Thymus (tissue), 11 donors: ENCODE data around the gene DCUN1D3. TPM values are rescaled to one million over a fixed set of nuclear protein-coding genes. Genes with fewer than 3 reads are reported as not detected.
"Not testable (repeated sequence)": the region's sequence is repeated elsewhere in the genome, so short reads cannot be mapped to it uniquely, and the experiment has no call there.

Experiments
- DNase-seq, 9 donors: peaks; one replicate each; pipeline ENCODE4 v3.0.0-alpha.2; 2013; ENCODE audit warnings: low spot score in 9 of 9, low read depth in 6 of 9, missing footprints in 1 of 9
- H3K27ac ChIP-seq, 2 donors: one replicate each; pipeline ENCODE4 v1.5.1; 2013; ENCODE audit warnings: control low read depth in 1 of 2, low read depth in 1 of 2, low read length in 1 of 2, mild to moderate bottlenecking in 1 of 2, moderate library complexity in 1 of 2
- H3K27me3 ChIP-seq, 2 donors: one replicate each; pipeline ENCODE4 v1.5.1; 2013; ENCODE audit warnings: low read length in 1 of 2; ENCODE audit not compliant: control insufficient read depth in 2 of 2, insufficient read depth in 1 of 2
- H3K36me3 ChIP-seq, 2 donors: one replicate each; pipeline ENCODE4 v1.5.1; 2013; ENCODE audit warnings: low read length in 1 of 2, mild to moderate bottlenecking in 1 of 2, moderate library complexity in 1 of 2; ENCODE audit not compliant: control insufficient read depth in 2 of 2, insufficient read depth in 2 of 2
- H3K4me1 ChIP-seq, 2 donors: one replicate each; pipeline ENCODE4 v1.5.1; 2013; ENCODE audit warnings: low read length in 2 of 2; ENCODE audit not compliant: control insufficient read depth in 2 of 2, insufficient read depth in 2 of 2
- H3K4me3 ChIP-seq, 2 donors: one replicate each; pipeline ENCODE4 v1.5.1; 2013; ENCODE audit warnings: low read length in 2 of 2, control low read depth in 1 of 2, mild to moderate bottlenecking in 1 of 2
- H3K9me3 ChIP-seq, 2 donors: one replicate each; pipeline ENCODE4 v1.5.1; 2013; ENCODE audit warnings: low read length in 1 of 2, mild to moderate bottlenecking in 1 of 2; ENCODE audit not compliant: control insufficient read depth in 2 of 2, insufficient read depth in 1 of 2
- WGBS: extraction: QIAGEN DNeasy Blood & Tissue Kit; methylation state at CpG from one replicate; pipeline ENCODE4 v1.1.7; 2013; 5-methylcytosine and 5-hydroxymethylcytosine counted together
- polyA plus RNA-seq: library from polyadenylated mRNA; stranded (reverse); fragments of 200-250 nt; gene quantifications from one replicate; pipeline ENCODE4 v1.2.3, GENCODE V29; 2013
- total RNA-seq: library from RNA; stranded (reverse); fragments of 120-200 nt; gene quantifications from one replicate; pipeline ENCODE4 v1.2.4, GENCODE V29; 2013
- donor health status: healthy.

The DCUN1D3 gene
- total and polyA plus RNA-seq, 2 donors: 3.4 to 3.9 TPM

DNA sequence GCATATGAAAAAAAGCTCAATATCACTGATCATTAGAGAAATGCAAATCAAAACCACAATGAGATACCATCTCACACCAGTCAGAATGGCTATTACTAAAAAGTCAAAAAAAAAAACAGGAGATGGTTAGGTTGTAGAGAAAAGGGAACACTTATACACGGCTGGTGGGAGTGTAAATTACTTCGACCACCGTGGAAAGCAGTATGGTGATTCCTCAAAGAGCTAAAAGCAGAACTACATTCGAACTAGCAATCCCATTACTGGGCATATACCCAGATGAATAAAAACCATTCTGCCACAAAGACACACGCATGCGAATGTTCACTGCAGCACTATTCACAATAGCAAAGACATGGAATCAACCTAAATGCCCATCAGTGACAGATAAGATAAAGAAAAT lies 35.8 kb downstream of the DCUN1D3 start:
- H3K4me1 ChIP-seq, H3K4me3 ChIP-seq, H3K27ac ChIP-seq, DNase-seq, H3K9me3 ChIP-seq, H3K27me3 ChIP-seq: not testable (repeated sequence)
- peaks cover 7 to 20% of the 10 kb centered on the region in 2 donors for H3K36me3 ChIP-seq
- WGBS: 94% methylated on average over 6 of the region's 6 CpGs

DNA sequence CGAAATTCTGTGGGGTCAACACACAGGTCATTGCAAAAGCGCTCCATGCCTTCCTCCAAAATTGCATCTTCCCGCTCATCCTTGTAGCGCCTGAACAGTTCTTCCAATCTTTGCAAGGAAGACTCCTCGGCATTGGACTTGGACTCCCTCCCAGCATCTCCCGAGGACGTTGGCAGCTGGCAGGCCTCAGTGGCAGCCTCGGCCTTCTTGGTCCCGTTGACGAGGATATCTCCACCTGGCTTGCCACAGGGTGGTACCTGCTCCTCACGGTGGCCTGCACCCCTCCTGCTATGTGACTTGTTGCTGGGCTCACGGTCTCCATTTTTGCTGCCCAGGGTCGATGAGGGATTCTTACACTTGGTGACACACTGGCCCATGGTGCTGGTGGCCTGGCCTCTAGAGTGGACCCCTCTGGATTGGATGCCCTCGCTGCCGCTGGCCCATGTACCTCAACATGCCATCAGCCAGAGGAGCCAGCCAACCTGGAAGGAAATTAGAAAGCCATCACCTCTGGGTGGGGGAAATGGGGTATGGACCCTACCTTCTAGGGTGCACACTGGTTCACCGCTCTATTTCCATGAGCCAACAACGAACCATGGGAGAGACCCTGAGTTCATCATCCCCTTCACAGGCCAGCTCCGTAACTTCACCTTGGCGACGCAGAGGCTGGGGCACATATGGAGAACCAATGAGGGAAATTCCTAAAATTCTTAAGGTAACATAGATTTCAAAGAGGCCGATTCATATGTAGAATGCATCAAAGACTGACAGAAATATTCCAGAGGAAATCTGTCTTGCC lies 37.8 kb downstream of the DCUN1D3 start:
- H3K4me3 ChIP-seq: no peak overlapping the region
- no peaks in the 10 kb centered on the region for H3K27me3 ChIP-seq
- H3K4me1 ChIP-seq: no peaks in the 10 kb centered on the region
- H3K9me3 ChIP-seq: no peaks in the 10 kb centered on the region
- WGBS: 98% methylated on average over 21 of the region's 21 CpGs
- DNase-seq: no peak
- H3K27ac ChIP-seq: no peak overlapping the region
- peaks cover 7 to 20% of the 10 kb centered on the region in 2 donors for H3K36me3 ChIP-seq

DNA sequence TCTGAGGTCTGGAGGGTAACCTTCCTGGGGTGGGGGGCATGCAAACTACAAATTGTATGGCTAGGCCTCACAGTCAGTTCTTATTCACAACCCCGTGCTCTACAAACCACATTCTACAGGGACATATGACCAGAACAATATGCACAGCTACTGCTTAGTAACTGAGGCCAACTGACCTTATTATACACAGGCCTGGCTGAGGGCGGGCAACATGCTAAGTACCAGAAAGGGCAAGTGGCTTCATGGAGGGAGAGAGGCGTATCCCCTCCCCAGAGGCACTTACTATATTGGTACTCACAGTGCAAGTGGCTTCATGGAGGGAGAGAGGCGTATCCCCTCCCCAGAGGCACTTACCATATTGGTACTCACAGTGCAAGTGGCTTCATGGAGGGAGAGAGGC lies 39.2 kb downstream of the DCUN1D3 start:
- H3K4me1 ChIP-seq, H3K27me3 ChIP-seq, H3K27ac ChIP-seq, H3K9me3 ChIP-seq, H3K4me3 ChIP-seq, DNase-seq: not testable (repeated sequence)
- peaks cover 7 to 20% of the 10 kb centered on the region in 2 donors for H3K36me3 ChIP-seq
- 97% methylated on average over 4 of the region's 4 CpGs for WGBS

DNA sequence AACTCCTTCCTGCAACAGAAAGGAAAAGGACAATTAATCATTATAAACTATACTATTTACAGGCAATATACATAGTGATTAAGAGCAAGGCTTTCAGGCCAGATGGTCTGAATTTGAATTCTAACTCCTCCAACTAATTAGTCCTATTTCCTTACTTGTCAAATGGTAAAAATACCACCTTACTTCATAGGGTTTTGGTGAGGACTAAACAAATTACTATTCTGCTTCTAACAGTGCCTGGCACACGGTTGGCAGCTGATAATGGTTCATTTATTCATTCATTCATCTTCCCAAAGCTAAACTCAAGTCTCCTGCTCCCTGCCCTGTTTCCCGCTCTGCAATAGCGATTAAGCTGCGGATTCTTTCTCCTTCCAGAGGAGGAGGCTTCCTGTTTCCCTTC lies 39.8 kb downstream of the DCUN1D3 start:
- Histone ChIP-seq H3K27me3 (no peaks in the 10 kb centered on the region), H3K4me3 (no peak overlapping the region), H3K9me3 (no peaks in the 10 kb centered on the region), H3K4me1 (no peaks in the 10 kb centered on the region), H3K36me3 (peaks cover 7 to 20% of the 10 kb centered on the region in 2 donors), H3K27ac (no peak overlapping the region)
- 98% methylated on average over 4 of the region's 4 CpGs for WGBS
- DNase-seq: no peak

DNA sequence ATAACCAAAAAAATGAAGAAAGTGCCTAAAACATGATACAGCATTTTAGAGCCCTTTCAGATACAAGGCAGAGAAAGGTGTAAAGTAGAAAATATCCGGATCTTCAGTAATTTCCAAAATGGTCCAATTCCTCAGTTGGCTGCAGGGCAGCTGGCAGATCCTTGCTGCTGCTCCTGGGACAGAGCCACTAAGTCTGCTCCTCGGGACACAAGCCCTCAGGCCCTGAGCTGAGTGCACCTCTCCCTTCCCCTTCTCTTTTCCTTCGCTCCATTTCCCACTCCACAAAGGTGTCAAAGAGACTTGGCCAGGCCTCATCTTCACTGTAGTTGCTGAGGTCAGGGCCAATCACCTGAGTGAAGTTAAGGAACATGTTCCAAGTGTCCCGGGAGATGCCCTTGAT lies 40.5 kb downstream of the DCUN1D3 start:
- no peak overlapping the region for H3K4me3 ChIP-seq
- H3K36me3 ChIP-seq: peaks cover 7 to 20% of the 10 kb centered on the region in 2 donors
- 94% methylated on average over 4 of the region's 4 CpGs for WGBS
- H3K27me3 ChIP-seq: no peaks in the 10 kb centered on the region
- H3K9me3 ChIP-seq: no peaks in the 10 kb centered on the region
- DNase-seq: no peak
- no peaks in the 10 kb centered on the region for H3K4me1 ChIP-seq
- no peak overlapping the region for H3K27ac ChIP-seq

DNA sequence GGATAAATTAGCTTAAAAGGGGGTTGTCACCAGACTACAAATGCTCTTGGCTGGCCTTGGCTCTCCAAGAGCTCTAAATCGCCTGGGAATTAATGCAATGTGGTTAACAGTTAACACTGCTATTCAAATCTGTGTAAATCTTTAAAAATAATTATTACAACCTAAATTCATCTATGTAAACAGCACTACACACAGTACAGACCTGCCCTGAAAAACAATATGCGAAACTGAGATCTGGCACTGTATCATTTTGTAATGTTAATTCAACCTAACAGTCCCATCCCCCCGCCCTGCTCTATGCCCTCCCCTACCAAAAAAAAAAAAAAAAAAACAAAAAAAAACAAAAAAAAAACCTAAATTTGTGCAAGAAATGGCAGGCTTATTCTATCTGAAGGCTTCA lies 40.9 kb downstream of the DCUN1D3 start:
- WGBS: 93% methylated on average over 3 of the region's 3 CpGs
- DNase-seq: no peak

DNA sequence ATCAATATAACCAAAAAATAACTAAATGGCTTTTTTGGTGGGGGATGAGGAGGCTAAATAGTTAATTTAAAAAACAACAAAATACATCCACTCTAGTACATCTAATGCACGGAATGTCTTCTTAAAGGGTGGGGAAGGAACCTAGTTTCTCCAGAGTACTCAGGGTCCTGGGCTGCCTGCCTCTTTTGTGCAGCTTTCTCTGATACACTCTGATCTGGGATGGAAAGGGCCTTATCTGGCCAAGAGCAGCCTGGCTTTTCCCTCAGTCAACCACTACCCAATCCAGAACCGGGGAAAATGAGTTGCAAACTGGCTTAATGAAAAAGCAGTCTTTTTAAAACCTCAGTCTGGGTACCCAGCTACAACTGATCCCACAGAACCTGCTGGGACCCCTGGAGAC lies 42.9 kb downstream of the DCUN1D3 start:
- H3K27me3 ChIP-seq: no peaks in the 10 kb centered on the region
- peaks cover 10 to 21% of the 10 kb centered on the region in 2 donors for H3K36me3 ChIP-seq
- no peaks in the 10 kb centered on the region for H3K9me3 ChIP-seq
- WGBS: 94% methylated on average over 2 of the region's 2 CpGs
- no peak for DNase-seq
- no peak overlapping the region for H3K4me3 ChIP-seq
- H3K4me1 ChIP-seq: no peaks in the 10 kb centered on the region
- H3K27ac ChIP-seq: no peak overlapping the region

More for the DNA sequence above, 40.9 kb downstream of the DCUN1D3 start:
- no peaks in the 10 kb centered on the region for H3K27me3 ChIP-seq
- H3K36me3 ChIP-seq: peaks cover 7 to 20% of the 10 kb centered on the region in 2 donors
- H3K27ac ChIP-seq: no peak overlapping the region
- no peaks in the 10 kb centered on the region for H3K4me1 ChIP-seq
- H3K9me3 ChIP-seq: no peaks in the 10 kb centered on the region
- no peak overlapping the region for H3K4me3 ChIP-seq

DNA sequence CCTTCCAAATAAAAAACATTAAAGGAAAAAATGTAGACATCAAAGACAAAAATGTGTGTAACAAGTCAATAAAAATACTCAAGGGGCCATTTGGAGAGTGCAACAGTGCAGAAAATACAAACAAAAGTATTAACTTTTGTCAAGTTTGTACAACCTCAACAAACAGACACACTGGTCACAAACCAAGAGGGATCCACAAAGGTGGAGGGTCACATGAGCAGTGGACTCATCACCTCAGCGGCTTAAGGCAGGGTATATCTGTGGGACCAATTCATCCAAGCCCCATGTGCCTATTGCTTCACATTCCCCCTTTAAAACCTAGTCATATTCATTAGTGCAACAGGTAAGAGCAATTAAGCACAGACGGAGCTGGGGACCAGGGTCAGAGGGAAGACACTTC lies 45.2 kb downstream of the DCUN1D3 start:
- DNase-seq: no peak
- Histone ChIP-seq H3K27ac (no peak overlapping the region), H3K4me1 (no peaks in the 10 kb centered on the region), H3K36me3 (peaks cover 8 to 11% of the 10 kb centered on the region in 2 donors), H3K27me3 (no peaks in the 10 kb centered on the region), H3K4me3 (no peak overlapping the region), H3K9me3 (no peaks in the 10 kb centered on the region)
- WGBS: 97% methylated on average over 2 of the region's 2 CpGs

DNA sequence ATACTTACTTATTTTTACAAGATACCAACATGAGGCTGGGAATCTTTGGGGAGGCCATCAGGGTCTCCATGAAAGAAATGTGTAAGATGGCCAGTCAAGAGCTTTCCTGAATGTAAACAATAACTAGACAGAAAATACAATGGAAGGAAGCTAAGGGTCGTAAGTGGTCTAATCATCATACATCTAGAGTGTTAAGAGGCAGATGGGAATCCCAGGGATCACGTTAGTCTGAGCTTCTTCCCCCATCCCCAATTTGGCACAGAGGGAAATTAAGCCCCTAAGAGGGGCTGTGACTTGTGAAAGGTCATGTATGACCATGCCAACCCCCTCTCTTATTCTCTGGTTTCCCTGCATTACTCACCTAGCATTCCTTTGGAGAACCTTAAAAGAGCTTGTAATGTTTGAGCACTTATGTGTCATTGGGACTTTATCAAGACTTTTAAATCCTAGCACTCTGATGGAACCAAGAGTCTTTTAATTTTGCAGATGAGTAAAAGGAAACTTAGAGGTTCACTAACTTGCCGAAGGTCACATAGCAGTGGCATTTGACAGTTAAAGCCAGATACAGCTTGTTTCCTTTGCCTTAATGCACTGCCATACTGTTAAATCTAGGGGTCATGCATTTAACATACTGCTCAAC lies 46.1 kb downstream of the DCUN1D3 start:
- Histone ChIP-seq H3K4me1 (no peaks in the 10 kb centered on the region), H3K27ac (no peak overlapping the region), H3K9me3 (no peaks in the 10 kb centered on the region), H3K4me3 (no peak overlapping the region), H3K27me3 (no peaks in the 10 kb centered on the region), H3K36me3 (peaks cover 3 to 6% of the 10 kb centered on the region in 2 donors)
- WGBS: 98% methylated on average over 3 of the region's 3 CpGs
- DNase-seq: no peak
